Measurements from ENCODE around the gene CEACAM1.
"Not testable (repeated sequence)": the region's sequence is repeated elsewhere in the genome, so short reads cannot be mapped to it uniquely, and the experiment has no call there.

CEACAM1 gene

DNA sequence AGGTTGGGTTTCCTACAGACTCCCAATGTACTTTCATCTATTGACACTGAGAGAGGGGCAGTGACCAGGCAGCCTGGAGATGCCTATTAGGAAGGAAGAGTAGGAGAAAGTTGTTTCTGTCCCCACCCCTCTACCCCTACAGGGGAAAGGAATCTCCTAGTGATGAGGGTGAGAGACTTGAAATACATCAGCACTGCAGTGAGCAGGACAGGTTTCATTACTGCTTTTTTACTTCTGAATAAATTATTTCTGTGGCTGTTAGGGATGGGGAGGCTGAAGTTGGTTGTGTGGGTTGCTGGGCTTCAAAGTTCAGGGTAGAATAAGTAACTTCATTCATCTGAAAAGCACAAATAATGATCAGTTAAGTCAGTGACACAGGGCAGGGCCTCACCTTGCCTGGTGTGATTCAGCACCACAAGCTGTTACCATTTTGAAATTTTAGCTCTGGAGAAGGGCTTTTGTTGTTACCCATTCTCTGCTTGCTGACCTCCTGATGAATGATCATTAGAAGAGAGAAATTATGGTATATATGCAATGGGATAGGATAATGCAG, 19.3 kb downstream of the CEACAM1 start:
- no peak for DNase-seq

DNA sequence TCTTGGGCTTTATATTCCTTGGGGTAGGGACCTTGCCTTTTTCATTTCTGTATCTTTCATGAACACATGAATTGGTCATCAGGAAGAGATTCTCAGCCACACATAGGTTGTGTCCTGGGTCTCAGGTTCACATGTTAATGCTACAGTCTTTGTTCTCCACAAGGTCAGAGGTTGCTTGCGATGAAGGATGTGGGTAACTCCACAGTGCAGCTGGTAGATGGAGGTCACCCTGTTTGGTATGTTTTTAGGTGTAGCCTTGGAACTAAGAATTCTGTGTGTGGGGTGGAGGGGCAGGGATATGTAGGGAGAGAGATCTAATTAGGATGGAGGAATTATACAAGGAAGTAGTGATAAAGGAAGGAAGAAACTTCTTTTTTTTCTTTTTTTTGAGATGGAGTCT, 23.2 kb downstream of the CEACAM1 start:
- no peak for DNase-seq

DNA sequence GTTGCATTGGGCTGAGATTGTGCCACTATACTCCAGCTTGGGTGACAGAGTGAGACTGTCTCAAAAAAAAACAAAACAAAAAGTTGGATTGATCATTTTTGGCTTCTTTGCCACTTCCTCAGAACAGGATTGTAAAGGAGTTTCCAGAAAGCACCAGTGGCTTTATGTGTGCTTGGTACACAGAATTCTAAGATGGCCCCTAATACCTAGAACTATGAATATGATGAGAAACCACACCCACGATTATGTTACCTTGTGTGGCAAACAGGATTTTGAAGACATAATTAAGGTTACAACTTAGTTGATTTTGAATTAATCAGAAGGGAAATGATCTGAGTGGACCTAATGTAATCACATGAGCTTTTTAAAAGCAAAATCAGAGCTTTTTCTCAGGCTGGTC, 26.5 kb downstream of the CEACAM1 start:
- no peak for DNase-seq

- not testable (repeated sequence) for DNase-seq
These were observed 27.0 kb downstream of the CEACAM1 start for GRCh38 chr19:42501243-42501642.

DNA sequence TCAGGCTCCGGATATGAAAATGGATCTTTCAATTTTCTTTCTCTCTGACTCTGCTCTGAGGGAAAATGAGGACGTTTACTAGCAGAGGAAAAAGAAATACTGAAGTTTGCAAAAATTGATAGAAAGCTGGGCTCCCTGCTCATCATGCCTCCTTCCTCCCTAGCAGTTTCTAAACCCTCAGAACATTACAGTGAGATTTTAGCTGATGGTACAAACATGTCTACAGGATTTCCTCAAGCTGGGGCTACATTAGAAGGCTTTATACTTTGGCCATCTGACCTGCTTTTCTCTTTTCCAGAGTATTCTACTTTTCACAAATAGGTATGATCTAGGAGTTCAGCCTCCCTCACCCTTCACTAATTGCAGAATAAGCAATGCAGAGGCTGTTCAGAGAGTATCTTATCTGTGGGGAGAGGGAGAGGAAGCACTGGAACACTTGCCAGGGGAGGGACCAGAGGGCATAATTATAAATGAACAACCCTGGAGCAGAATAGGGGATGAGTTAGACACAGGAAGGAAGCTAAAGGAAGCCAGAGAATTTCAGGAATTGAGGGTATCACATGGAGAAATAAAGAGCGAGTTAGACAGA, 30.0 kb downstream of the CEACAM1 start:
- DNase-seq: no peak

DNA sequence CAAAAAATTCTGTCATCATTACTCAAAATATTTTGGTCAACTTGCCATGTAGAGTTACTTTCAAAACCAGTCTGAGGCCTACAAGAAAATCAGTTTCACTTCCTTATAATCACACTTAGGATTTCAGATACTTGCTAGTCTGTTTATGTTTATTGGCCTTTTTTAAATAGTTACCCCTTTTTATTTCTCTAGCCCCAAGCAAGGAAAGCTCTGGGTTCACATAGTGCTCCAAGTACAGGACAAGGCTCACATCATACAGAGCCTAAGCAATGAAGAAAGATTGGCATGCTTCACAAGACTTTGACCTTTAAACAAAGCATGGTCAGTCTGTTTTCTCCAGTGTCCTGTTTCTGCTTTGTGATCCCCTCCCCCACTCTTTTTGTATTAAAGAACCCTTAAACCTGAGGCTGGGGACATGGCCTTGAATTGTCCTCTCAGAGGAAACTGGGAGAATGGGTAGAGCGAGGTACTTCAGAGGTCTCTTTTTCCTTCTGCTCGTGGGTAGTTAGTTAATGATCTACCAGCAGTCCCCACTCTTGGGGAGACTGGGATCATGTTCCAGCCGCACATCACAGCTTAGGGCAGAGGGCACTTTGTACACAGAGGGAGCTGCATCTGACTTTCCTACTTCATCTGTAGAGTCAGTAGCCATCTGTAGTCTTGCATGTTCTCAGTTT, 30.7 kb downstream of the CEACAM1 start:
- no peak for DNase-seq

- DNase-seq: no peak
These were observed 31.7 kb downstream of the CEACAM1 start for GRCh38 chr19:42496460-42497133.

DNA sequence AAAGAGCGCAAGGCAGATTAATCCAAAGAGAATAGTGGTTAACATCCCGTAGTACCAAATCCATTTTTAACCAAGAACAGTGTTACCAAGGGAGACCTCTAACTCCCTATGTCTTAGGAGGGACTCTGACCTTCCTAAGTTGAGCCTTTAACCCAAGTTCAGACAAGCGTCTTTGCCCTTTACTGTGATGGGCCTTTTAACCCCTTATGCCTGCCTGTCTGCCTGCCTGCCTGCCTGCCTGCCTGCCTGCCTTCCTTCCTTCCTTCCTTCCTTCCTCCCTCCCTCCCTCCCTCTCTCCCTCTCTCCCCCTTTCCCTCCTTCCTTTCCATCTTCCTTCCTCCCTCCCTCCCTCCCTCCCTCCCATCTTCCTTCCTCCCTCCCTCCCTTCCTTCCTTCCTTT, 32.6 kb downstream of the CEACAM1 start:
- no peak for DNase-seq

DNA sequence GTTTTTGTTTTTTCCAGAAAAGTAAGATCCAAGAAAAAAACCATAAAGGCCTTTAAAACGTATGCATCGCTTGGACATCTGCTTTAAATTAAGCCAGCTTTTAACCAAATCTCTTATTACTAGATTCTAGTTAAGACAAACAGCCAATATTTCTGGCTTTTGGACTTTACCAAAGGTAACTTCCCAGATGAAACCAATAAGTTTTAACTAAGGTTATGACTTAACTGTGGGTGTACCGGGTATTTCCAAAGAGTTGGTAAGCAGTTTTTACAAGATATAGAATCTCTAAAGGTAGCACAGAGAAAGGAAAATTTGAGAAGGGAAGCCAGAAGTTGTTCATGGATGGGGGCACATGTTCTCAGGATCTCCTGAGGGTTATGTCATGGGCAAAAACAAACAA, 34.0 kb downstream of the CEACAM1 start:
- no peak for DNase-seq

GRCh38 chr19:42488783-42489521, 39.3 kb downstream of the CEACAM1 start:
- no peak for DNase-seq

GRCh38 chr19:42487798-42488178, 40.5 kb downstream of the CEACAM1 start:
- DNase-seq: no peak

DNA sequence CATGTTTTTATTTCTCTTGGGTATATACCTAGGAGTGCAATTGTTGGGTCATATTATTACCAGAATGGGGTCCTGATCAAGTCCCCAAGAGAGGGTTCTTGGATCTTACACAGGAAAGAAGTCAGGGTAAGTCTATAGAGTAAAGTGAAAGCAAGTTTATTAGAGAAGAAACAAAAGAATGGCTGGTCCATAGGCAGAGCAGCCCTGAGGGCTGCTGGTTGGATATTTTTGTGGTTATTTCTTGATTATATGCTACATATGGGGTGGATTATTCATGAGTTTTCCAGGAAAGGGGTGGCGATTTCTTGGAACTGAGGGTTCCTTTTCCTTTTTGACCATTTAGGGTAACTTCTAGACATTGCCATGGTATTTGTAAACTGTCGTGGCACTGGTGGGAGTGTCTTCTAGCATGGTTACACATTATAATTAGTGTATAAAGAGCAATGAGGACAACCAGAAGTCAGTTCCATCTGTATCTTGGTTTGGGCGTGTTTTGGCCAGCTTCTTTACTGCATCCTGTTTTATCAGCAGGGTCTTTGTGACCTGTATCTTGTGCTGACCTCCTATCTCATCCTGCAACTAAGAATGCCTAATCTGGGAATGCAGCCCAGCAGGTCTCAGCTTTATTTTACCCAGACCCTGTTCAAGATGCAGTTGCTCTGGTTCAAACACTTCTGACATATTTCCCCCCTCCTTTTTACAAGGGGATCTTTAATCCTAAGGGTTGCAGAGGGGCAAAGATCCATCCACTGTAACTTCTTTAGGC, 41.1 kb downstream of the CEACAM1 start:
- DNase-seq: no peak

DNA sequence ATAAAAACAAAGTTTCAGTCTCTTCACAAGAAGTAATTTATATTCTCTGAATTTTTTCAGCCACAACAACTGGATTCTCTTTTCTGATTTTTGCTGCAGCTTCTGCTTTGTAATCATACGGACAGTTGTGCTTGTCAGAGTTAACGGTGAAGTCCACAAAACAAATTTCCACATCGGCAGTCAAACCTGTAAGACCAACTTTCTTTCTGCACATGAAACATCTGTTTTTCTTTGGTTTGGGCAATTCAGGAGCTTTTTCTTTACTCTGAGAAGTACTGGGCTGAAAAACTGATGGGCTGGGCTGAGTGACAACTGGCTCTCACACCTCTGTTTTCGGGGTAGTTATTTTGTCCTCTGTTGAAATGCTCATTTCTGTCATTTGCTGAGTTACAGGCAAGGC, 43.2 kb downstream of the CEACAM1 start:
- not testable (repeated sequence) for DNase-seq

- DNase-seq: peak; percentile 57 to 60
These were observed 47.8 kb downstream of the CEACAM1 start for GRCh38 chr19:42480335-42481095.

DNA sequence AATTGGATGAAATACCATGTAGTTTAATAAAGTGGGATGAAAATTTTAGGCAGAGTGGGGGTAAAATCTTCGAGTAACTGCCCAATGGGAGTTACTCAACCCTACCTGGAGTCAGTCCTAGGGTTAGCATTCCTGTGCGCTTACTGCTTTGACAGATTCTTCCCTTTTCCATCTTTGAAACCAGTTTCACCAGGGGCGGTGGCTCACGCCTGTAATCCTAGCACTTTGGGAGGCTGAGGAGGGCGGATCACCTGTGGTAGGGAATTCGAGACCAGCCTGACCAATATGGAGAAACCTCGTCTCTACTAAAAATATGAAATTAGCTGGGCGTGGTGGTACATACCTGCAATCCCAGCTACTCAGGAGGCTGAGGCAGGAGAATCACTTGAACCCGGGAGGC, 48.5 kb downstream of the CEACAM1 start:
- DNase-seq: no peak

GRCh38 chr19:42478765-42479311, 49.4 kb downstream of the CEACAM1 start:
- no peak for DNase-seq

DNA sequence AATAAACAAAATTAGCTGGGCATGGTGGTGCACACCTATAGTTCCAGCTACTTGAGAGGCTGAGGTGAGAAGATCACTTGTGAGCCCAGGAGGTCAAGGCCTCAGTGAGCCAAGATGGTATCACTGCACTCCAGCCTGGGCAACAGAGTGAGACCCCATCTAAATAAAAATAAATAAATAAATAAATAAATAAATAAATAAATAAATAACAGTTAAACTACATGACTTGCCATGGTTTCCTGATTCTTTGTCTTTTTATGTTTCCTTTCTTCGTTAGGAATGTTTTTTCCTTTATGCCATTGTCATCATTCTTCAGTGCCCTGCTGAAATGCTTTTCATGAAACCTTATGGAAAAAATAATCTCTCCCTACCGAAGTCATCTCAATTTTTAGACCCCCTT, 50.3 kb downstream of the CEACAM1 start:
- DNase-seq: no peak

DNA sequence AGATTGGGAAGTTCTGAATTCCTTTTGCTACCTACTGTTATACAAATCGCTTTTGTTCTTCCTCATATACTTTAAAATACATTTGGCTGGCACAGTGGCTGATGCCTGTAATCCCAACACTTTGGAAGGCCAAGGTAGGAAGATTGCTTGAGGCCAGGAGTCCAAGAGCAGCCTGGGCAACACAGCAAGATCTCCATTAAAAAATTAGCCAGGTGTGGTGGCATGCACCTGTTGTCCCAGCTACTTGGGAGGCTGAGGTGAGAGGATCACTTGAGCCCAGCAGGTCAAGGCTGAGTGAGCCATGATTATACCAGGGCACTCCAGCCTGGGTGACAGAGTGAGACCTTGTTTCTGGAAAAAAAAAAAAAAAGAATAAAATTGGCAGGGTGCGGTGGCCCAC, 51.2 kb downstream of the CEACAM1 start:
- DNase-seq: no peak

- DNase-seq: no peak
These were observed 52.9 kb downstream of the CEACAM1 start for GRCh38 chr19:42475366-42475765.

DNA sequence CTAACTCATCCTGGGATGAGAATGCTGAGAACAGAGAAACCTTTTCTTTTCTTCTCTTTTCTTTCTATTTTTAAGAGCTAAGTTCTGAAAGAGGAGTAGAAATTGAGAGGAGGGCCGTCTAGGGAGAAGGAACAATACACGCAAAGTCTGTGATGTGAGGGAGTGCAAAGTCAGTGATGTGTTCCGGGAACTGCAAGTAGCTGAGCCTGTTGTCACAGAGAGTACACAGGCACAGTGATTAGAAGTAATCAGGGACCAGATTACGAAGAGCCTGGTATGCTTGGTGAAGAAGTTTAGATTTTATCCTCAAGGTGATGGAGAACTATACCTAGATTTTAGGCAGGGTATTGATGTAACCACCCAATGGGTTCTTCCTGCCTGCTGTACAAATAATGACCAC, 53.5 kb downstream of the CEACAM1 start:
- no peak for DNase-seq

GRCh38 chr19:42473686-42474085, 54.6 kb downstream of the CEACAM1 start:
- no peak for DNase-seq

Measured in AML-193 (cell line).